ENCODE results near the gene PAX2.

DNA sequence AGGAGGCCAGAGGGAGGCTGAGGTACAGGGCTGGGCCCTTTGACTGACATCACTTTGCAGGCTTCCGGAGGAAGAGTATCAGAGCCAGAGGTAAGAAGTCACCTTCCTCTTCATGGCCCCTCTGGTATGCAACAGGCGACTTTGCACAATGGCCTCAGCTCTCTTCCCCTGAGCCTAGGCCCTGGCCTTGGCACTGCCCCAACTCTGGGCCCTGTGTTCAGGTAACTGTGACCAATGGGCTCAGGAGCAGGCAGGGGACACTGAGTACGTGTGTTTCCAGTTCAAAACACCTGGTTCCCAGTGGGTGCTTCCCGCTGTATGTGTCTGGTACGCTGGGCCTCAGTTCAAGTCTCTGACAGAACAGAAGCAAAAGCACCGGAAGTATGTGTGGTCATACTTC, 12.1 kb upstream of the PAX2 start:
- no peak for TF ChIP-seq CTCF (conservative IDR thresholded peaks at IDR 0.05)
- no peak for TF ChIP-seq EZH2 (IDR thresholded peaks at IDR 0.05; ENCODE audit: low read depth)

All from PC-9 (cell line).